H1 (cell line): ENCODE data around the gene ZFP36L2. TPM values are rescaled to one million over a fixed set of nuclear protein-coding genes. Genes with fewer than 3 reads are reported as not detected.

Source experiments
- CTCF ChIA-PET: fragments of 300-600 bp; sonication (Branson Sonifier 250); formaldehyde crosslinking; loops from one replicate; lab custom pipeline; 2021; ENCODE audit not compliant: partially characterized antibody; lab: Charles Lee
- POLR2A ChIA-PET: fragments of 300-600 bp; sonication (Branson Sonifier 250); formaldehyde crosslinking; loops from one replicate; lab custom pipeline; 2021; ENCODE audit warnings: inconsistent platforms; ENCODE audit not compliant: partially characterized antibody; lab: Charles Lee
- DNase-seq, 2 experiments: peaks; one replicate each; pipeline versions ENCODE4 v3.0.0 to v3.0.0-alpha.2; 2010 to 2022; ENCODE audit warnings: low spot score in 2 of 2, low read depth in 1 of 2, mixed read lengths in 1 of 2
- FAIRE-seq: peaks from 2 replicates; lab custom pipeline; 2011; peaks lifted over from hg19 to GRCh38; lab: Jason Lieb, UNC
- H2AFZ ChIP-seq: 2 replicates; pipeline ENCODE4 v1.8.1; 2012; ENCODE audit warnings: low read length, inconsistent platforms
- H2AK5ac ChIP-seq: 2 replicates; pipeline ENCODE4 v1.6.1; 2013; ENCODE audit warnings: low read depth, low read length
- H2BK120ac ChIP-seq: replicated peaks from 2 replicates; pipeline ENCODE3; 2013; ENCODE audit warnings: low read depth, low read length, inconsistent platforms
- H2BK12ac ChIP-seq: 2 replicates; pipeline ENCODE4 v1.6.1; 2013; ENCODE audit warnings: low read depth, low read length
- H2BK15ac ChIP-seq: 2 replicates; pipeline ENCODE4 v1.6.1; 2013; ENCODE audit warnings: low read length
- H2BK20ac ChIP-seq: 2 replicates; pipeline ENCODE4 v1.6.1; 2013; ENCODE audit warnings: low read length
- H2BK5ac ChIP-seq: 2 replicates; pipeline ENCODE4 v1.6.1; 2013; ENCODE audit warnings: low read depth, low read length
- H3K14ac ChIP-seq: 2 replicates; pipeline ENCODE4 v1.6.1; 2013; ENCODE audit warnings: inconsistent platforms; ENCODE audit not compliant: insufficient read length
- H3K18ac ChIP-seq: 2 replicates; pipeline ENCODE4 v1.6.1; 2013; ENCODE audit warnings: low read length; ENCODE audit errors: extremely low read depth
- H3K23ac ChIP-seq: 2 replicates; pipeline ENCODE4 v1.6.1; 2013; ENCODE audit warnings: inconsistent platforms; ENCODE audit not compliant: insufficient read length
- H3K23me2 ChIP-seq: 2 replicates; pipeline ENCODE4 v1.6.1; 2013; ENCODE audit warnings: low read depth, low read length
- H3K27ac ChIP-seq: 2 replicates; pipeline ENCODE4 v1.6.1; 2011; ENCODE audit warnings: low read depth, low read length, inconsistent platforms
- H3K27me3 ChIP-seq, 4 experiments: replicated peaks in 1 of 4; 1 replicate in 1 of 4; 2 replicates in 3 of 4; pipeline versions ENCODE4 v1.6.1 to v1.8.1; 2011 to 2013; ENCODE audit warnings: low read length in 3 of 4, mild to moderate bottlenecking in 3 of 4, inconsistent platforms in 2 of 4, mixed read lengths in 2 of 4, moderate library complexity in 1 of 4; ENCODE audit not compliant: control insufficient read depth in 3 of 4, insufficient read depth in 3 of 4; ENCODE audit errors: extremely low read depth in 1 of 4
- H3K36me3 ChIP-seq, 4 experiments: 2 replicates each; pipeline versions ENCODE4 v1.6.1 to v1.8.1; 2011 to 2013; ENCODE audit warnings: mild to moderate bottlenecking in 4 of 4, low read length in 3 of 4, moderate library complexity in 2 of 4, control low read depth in 1 of 4, inconsistent platforms in 1 of 4; ENCODE audit not compliant: insufficient read depth in 4 of 4, control insufficient read depth in 2 of 4
- H3K4ac ChIP-seq: replicated peaks from 2 replicates; pipeline ENCODE3; 2013; ENCODE audit warnings: low read length, low read depth, mixed read lengths, inconsistent platforms; ENCODE audit not compliant: insufficient read length
- H3K4me1 ChIP-seq, 4 experiments: replicated peaks in 1 of 4; 1 replicate in 1 of 4; 2 replicates in 3 of 4; pipeline versions ENCODE4 v1.6.1 to v1.8.1; 2011 to 2013; ENCODE audit warnings: low read length in 3 of 4, inconsistent platforms in 2 of 4, mixed read lengths in 1 of 4; ENCODE audit not compliant: insufficient read depth in 4 of 4, control insufficient read depth in 3 of 4
- H3K4me2 ChIP-seq, 2 experiments: 2 replicates each; pipeline versions ENCODE4 v1.6.1 to v1.8.1; 2011 to 2013; ENCODE audit warnings: low read depth in 2 of 2, low read length in 2 of 2, control low read depth in 1 of 2, inconsistent platforms in 1 of 2, mild to moderate bottlenecking in 1 of 2; ENCODE audit not compliant: insufficient read depth in 1 of 2
- H3K4me3 ChIP-seq, 4 experiments: fragments of 200-600, 300-600 bp in 1 of 4; sonication (generic), shearing (Covaris generic), sonication (Bioruptor Twin) in 1 of 4; 2 replicates each; pipeline versions ENCODE4 v1.5.1 to v1.8.1; 2011 to 2016; ENCODE audit warnings: low read length in 4 of 4, low read depth in 3 of 4, control low read depth in 2 of 4, inconsistent platforms in 2 of 4, mild to moderate bottlenecking in 2 of 4, mixed read lengths in 1 of 4, moderate library complexity in 1 of 4; ENCODE audit not compliant: insufficient read depth in 2 of 4; ENCODE audit errors: extremely low read depth in 1 of 4
- H3K56ac ChIP-seq: replicated peaks from 2 replicates; pipeline ENCODE3; 2013; ENCODE audit warnings: low read depth, mild to moderate bottlenecking, mixed read lengths, low read length, inconsistent platforms; ENCODE audit not compliant: insufficient read length
- H3K79me1 ChIP-seq: 2 replicates; pipeline ENCODE4 v1.6.1; 2013; ENCODE audit warnings: low read depth, low read length, control low read depth
- H3K79me2 ChIP-seq, 2 experiments: 2 replicates each; pipeline versions ENCODE4 v1.6.1 to v1.8.1; 2012 to 2013; ENCODE audit warnings: low read length in 2 of 2, mild to moderate bottlenecking in 2 of 2, inconsistent platforms in 1 of 2; ENCODE audit not compliant: insufficient read depth in 2 of 2, control insufficient read depth in 1 of 2
- H3K9ac ChIP-seq, 4 experiments: replicated peaks in 1 of 4; 1 replicate in 1 of 4; 2 replicates in 3 of 4; pipeline versions ENCODE4 v1.6.1 to v1.8.1; 2011 to 2013; ENCODE audit warnings: low read depth in 3 of 4, low read length in 3 of 4, control low read depth in 2 of 4, mild to moderate bottlenecking in 2 of 4, moderate library complexity in 2 of 4, inconsistent platforms in 1 of 4; ENCODE audit errors: extremely low read depth in 1 of 4
- H3K9me3 ChIP-seq, 2 experiments: 2 replicates each; pipeline versions ENCODE4 v1.6.1 to v1.8.1; 2012 to 2013; ENCODE audit warnings: mild to moderate bottlenecking in 2 of 2, moderate library complexity in 2 of 2, control low read depth in 1 of 2, inconsistent platforms in 1 of 2, low read depth in 1 of 2, low read length in 1 of 2, mixed read lengths in 1 of 2; ENCODE audit not compliant: insufficient read depth in 2 of 2
- H4K20me1 ChIP-seq, 2 experiments: replicated peaks in 1 of 2; 2 replicates each; pipeline versions ENCODE3 to v1.8.1; 2011 to 2013; ENCODE audit warnings: inconsistent platforms in 2 of 2, low read length in 2 of 2, mild to moderate bottlenecking in 1 of 2; ENCODE audit not compliant: insufficient read depth in 2 of 2, control insufficient read depth in 1 of 2
- H4K5ac ChIP-seq: 2 replicates; pipeline ENCODE4 v1.6.1; 2013; ENCODE audit warnings: low read length, low read depth, mixed read lengths, inconsistent platforms; ENCODE audit not compliant: insufficient read length
- H4K8ac ChIP-seq: 2 replicates; pipeline ENCODE4 v1.8.0; 2013; ENCODE audit warnings: mild to moderate bottlenecking, moderate library complexity, low read length, inconsistent platforms; ENCODE audit not compliant: insufficient read depth; ENCODE audit errors: extremely low read depth
- H4K91ac ChIP-seq: replicated peaks from 2 replicates; pipeline ENCODE3; 2013; ENCODE audit warnings: low read length, mixed read lengths, inconsistent platforms; ENCODE audit not compliant: insufficient read length
- MAFK ChIP-seq: IDR thresholded peaks from 2 replicates; pipeline ENCODE4 v1.6.1; 2012; ENCODE audit warnings: low read depth, mild to moderate bottlenecking, improper control_type of control experiment, low read length
- SAP30 ChIP-seq: fragments of 300-600 bp; sonication (generic); IDR thresholded peaks from 2 replicates; pipeline ENCODE4 v1.7.1; 2012; ENCODE audit warnings: low read length, moderate library complexity, mild to moderate bottlenecking, inconsistent platforms; ENCODE audit not compliant: insufficient read depth, insufficient replicate concordance
- WGBS, 2 experiments: shearing (Covaris generic) in 1 of 2; methylation state at CpG; one replicate each; pipeline versions ENCODE4 v1.1.6 to v1.1.7; 2013 to 2015; ENCODE audit warnings: low lambda C conversion rate in 2 of 2, mixed read lengths in 2 of 2, inconsistent platforms in 1 of 2, low coverage in 1 of 2, missing lambda C conversion rate in 1 of 2; ENCODE audit not compliant: insufficient replicate concordance in 2 of 2, insufficient coverage in 1 of 2, insufficient read length in 1 of 2; ENCODE audit errors: extremely low coverage in 1 of 2, missing lambda C conversion rate in 1 of 2; 5-methylcytosine and 5-hydroxymethylcytosine counted together
- polyA plus RNA-seq, 7 experiments: library from polyadenylated mRNA; depleted of rRNA in 3 of 7; stranded (reverse) in 5 of 7; unstranded in 2 of 7; fragments of >200 nt in 5 of 7; fragments of 200-250 nt in 2 of 7; gene quantifications; 1 replicate in 5 of 7; 2 replicates in 1 of 7; 4 replicates in 1 of 7; pipeline versions ENCODE4 v1.2.1 to v1.2.3, GENCODE V29; 2011 to 2013; ENCODE audit warnings: missing spikeins in 2 of 7, mixed read lengths in 2 of 7
- total RNA-seq: library from RNA; stranded (reverse); fragmentation: NEBNext Ultra II Directional; extraction: Animal tissue kit (Norgen Biotek cat#: 25700); gene quantifications from 2 replicates; pipeline ENCODE4 v1.2.1, GENCODE V29; 2021

Gene ZFP36L2
- total and polyA plus RNA-seq, 2 of the 8 experiments (the other 6 are each of a cell fraction or from before 2014, with no cell fraction given), result 13.4 to 102 TPM

GRCh38 chr2:43220229-43220751 lies 6.1 kb downstream of the ZFP36L2 start:
- H4K5ac ChIP-seq, result peak overlapping the region; percentile 85
- peaks cover 11% of the 10 kb centered on the region for H3K23me2 ChIP-seq
- H3K4me1 ChIP-seq, result peaks cover 20 to 43% (median 25%) of the 10 kb centered on the region in 4 experiments
- peak overlapping the region; percentile 100; the same call in 1 of the 2 replicates for H2BK5ac ChIP-seq
- peaks cover 10 to 11% of the 10 kb centered on the region in 2 experiments for H4K20me1 ChIP-seq
- H2BK20ac ChIP-seq, result no peak overlapping the region
- POLR2A ChIA-PET, result interaction anchor here (1.1 to 8.6 kb wide), 6 partner anchors 9 to 119 kb away, joined by 3 to 52 read pairs (median 4); no protein-coding TSS in a partner anchor
- no peak for DNase-seq
- H2AK5ac ChIP-seq, result no peak overlapping the region
- no peaks in the 10 kb centered on the region for H3K9me3 ChIP-seq
- peak overlapping the region; percentile 45 for H3K4ac ChIP-seq
- no peak for FAIRE-seq
- CTCF ChIA-PET, result interaction anchor here (0.7 to 6.5 kb wide), 16 partner anchors 9 to 316 kb away, joined by 3 to 67 read pairs (median 4); no protein-coding TSS in a partner anchor
- H3K14ac ChIP-seq, result no peak overlapping the region
- WGBS, 2 experiments, result 34% methylated on average over 10 of the region's 10 CpGs; no CpG with 5 or more reads in 1 of the 2 experiments
- peak overlapping the region in 2 of 4 experiments; percentile 3 to 34; a peak in 1 of 7 replicates for H3K9ac ChIP-seq
- no peak overlapping the region for H2AFZ ChIP-seq
- peak overlapping the region; percentile 73 for H3K56ac ChIP-seq
- no peak overlapping the region for H3K23ac ChIP-seq
- no peaks in the 10 kb centered on the region for H3K27me3 ChIP-seq
- no peak overlapping the region for H2BK15ac ChIP-seq
- peaks cover 8 to 38% of the 10 kb centered on the region in 2 experiments for H3K79me2 ChIP-seq
- H3K27ac ChIP-seq, result peak overlapping the region; percentile 65; the same call in 1 of the 2 replicates
- H3K18ac ChIP-seq, result peak overlapping the region; percentile 75
- H4K91ac ChIP-seq, result peak overlapping the region; percentile 62
- H2BK12ac ChIP-seq, result peak overlapping the region; percentile 82
- H2BK120ac ChIP-seq, result peak overlapping the region; percentile 74
- peak overlapping the region; percentile 14 to 83 (median 34); a peak in 6 of 8 replicates for H3K4me3 ChIP-seq
- peaks cover 2 to 34% (median 16%) of the 10 kb centered on the region in 4 experiments; a peak in 6 of 8 replicates for H3K36me3 ChIP-seq
- no peaks in the 10 kb centered on the region for H3K79me1 ChIP-seq
- H4K8ac ChIP-seq, result peak overlapping the region; percentile 60; the same call in 1 of the 2 replicates
- H3K4me2 ChIP-seq, result peak overlapping the region; percentile 78 to 80
- TF ChIP-seq MAFK (no peak), SAP30 (peak; percentile 5)
